Left renal cortex interstitium (tissue), 4 donors: ENCODE data around the gene HIF1A. TPM values are rescaled to one million over a fixed set of nuclear protein-coding genes. Genes with fewer than 3 reads are reported as not detected.

Source experiments
- DNase-seq, 4 donors: peaks; one replicate each; pipeline ENCODE4 v3.0.0-alpha.2; 2013; ENCODE audit warnings: low read depth in 4 of 4, low spot score in 2 of 4, missing footprints in 1 of 4
- polyA plus RNA-seq, 4 donors: library from polyadenylated mRNA; unstranded; fragments of 120-200 nt; gene quantifications; one replicate each; pipeline ENCODE4 v1.2.1, GENCODE V29; 2013; ENCODE audit not compliant: insufficient read length in 4 of 4

HIF1A gene
- polyA plus RNA-seq, 4 donors = 143 to 178 (median 154) TPM

GRCh38 chr14:61768240-61768639 lies 72.9 kb downstream of the HIF1A start:
- DNase-seq = no peak

GRCh38 chr14:61769893-61770292 lies 74.6 kb downstream of the HIF1A start:
- DNase-seq = no peak

- DNase-seq = no peak
Measured at GRCh38 chr14:61774861-61775260, 79.5 kb downstream of the HIF1A start.

- DNase-seq = no peak
Measured at GRCh38 chr14:61780125-61780524, 84.8 kb downstream of the HIF1A start.

DNA sequence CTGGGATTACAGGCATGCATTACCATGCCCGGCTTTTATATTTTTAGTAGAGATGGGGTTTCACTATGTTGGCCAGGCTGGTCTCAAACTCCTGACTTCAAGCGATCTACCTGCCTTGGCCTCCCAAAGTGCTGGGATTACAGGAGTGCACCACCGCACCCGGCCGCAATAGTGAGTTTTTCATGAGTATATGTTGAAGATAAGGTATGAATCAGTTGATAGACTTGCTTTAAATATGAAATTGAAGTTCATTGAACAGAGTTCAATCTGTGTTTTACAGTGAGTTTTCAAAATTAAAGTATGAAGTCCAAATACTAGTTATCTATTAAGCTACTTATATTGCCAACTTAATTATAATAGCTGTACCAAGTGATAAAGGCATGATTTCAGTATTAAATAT lies 102.0 kb downstream of the HIF1A start:
- no peak for DNase-seq

Other genes with a start within 250 kb of the HIF1A start
- gene SNAPC1, start 66.9 kb downstream of the HIF1A start, polyA plus RNA-seq = 10 to 100 TPM; 10.5 to 15.2 (median 13.3) TPM
- under 1 TPM; 0.81 to 0.95 (median 0.83) TPM for gene SYT16, start 117.2 kb downstream of the HIF1A start, polyA plus RNA-seq